ENCODE results near the gene PTPRG.

PTPRG gene

DNA sequence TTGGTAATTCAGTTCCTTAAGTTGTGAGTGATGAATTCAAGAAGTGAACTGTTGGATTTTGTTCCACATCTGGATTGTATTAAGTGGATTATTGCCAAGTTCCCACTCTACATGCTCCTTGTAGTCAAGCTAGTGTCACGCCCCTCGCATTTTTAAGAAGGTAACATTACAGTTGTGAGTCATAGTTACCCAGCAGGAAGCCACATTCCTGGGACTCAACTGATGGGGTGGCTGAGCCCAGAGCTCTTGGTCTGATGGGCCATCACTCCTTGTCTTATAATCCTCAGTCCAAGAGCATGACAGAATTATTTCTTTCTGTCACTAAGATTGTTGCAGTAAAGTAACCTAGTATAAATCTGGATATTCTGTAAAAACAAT lies 102.7 kb downstream of the PTPRG start:
- DNase-seq, result no peak

DNA sequence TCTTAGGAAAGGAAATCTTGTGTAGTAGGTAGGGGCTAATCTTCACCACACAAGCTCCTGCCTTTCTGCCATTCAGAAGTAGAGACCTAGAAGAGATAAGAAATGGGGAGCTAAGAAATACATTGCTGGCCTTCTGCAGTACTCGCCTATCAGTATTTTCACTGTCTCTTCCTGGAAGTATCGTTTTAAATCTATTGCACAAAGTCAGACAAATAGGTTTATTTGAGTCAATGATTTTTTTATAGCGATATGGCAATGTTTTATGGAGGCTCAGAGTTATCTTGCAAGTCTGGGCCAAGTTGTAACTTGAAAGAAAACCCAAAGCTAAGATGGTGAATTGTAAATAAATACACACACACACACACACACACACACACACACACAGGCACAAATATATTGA lies 103.8 kb downstream of the PTPRG start:
- no peak for DNase-seq

DNA sequence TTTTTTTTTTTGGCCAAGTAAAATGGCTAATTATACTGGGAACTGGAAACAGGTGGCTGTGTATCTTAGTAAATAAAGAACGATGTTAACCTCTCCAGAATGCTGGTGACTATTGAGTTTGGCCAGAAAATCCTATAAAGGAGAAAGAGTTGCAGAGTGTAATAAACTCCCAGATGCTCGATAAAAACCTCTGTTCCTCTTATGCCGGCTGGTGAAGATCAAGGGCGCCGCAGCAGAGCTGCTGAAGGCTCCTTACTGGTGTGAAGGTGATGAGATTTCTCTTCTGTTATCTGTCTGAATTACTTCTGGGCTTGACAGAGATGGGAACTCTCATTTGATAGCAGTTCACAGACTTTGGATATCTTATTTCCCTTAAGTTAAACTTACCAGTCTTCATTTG lies 104.6 kb downstream of the PTPRG start:
- no peak for DNase-seq

DNA sequence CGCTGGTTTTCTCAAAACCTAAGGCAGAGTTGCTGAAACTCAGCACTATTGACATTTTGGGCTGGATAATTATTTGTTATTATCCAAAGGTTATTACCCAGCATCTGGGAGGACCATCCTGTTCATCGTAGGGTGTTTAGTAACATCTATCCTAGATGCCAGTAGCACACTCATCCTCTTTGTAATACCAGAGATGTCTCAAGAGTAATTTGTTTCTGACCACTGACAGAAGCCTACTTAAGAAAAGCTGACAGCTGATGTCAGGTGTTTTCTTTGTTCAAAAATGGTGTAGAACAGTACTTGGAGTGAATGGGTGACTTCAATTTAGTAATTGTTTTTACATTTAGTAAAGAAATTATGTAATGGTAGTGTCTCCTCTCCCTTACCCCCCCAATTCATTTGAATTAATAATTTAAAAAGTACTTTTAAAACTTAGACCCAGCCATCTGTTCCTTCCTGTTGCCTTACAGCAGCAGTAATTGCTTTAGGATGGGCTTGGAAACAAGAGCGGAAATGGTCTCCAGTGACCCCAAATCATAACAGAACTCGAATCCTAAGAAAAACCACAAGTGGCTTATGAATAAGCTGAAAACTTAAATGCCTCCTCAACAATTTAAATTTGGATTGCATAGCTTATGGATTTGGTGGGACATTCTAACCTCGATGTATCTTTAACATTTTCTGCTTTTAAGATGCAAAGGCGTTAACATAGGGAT lies 105.4 kb downstream of the PTPRG start:
- DNase-seq, result no peak

DNA sequence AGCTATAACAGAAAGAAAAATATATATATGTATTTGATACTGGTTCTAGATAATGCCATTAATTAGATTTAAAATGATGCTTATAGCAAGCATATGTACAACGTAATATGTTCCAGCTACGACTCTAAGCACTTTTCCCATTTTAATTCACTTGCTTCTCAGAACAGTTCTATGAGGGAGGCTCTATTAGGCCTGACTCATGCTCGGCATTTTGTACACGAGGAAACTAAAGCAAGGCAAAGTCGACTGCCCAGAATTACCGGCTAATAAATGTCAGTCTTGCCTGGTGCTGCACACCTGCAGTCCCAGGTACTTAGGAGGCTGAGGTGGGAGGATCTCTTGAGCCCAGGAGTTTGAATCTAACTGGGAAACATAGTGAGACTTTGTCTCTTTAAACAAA lies 106.0 kb downstream of the PTPRG start:
- DNase-seq, result no peak

DNA sequence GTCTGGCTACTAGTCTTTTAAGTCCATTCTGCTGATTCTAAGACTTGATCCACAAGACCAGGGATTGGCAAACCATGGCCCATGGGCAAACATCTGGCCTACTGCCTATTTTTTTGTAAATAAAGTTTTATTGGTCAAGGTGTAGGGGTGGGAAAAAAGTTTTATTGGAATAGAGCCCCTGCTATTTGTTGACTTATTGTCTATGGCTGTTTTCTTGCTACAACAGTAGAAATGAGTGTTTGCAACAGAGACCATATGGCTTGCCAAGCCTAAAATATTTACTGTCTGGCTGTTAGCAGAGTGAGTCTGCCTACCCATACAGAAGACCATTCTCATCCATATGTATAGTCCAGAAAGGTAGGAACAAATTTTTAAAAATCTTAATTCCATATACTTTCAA lies 106.4 kb downstream of the PTPRG start:
- no peak for DNase-seq

DNA sequence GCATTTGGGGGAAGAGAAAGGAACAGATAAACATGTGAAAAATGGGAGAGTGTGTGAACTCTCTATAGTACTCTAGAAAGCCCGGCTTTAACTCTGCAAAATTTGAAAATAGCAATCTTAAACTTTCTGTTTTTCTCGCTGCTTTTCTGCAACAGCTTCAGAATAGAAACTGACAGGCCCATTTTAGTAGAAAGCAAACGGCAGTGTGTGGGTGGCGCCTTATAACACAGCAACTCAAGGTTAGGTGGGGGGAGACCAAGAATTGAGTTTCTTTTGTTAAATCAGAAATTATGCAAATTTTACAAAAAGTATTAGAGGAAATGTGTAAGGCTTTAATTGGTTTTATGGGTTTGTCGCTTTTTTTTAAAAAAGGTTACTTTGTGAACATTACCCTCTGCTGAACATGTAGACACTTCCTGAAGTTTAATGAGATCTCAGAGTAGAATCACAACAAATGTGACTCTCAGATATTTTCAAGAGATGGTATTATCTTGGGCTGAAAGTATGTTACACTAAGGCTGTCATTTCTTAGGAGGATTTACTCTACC lies 107.0 kb downstream of the PTPRG start:
- DNase-seq, result no peak

DNA sequence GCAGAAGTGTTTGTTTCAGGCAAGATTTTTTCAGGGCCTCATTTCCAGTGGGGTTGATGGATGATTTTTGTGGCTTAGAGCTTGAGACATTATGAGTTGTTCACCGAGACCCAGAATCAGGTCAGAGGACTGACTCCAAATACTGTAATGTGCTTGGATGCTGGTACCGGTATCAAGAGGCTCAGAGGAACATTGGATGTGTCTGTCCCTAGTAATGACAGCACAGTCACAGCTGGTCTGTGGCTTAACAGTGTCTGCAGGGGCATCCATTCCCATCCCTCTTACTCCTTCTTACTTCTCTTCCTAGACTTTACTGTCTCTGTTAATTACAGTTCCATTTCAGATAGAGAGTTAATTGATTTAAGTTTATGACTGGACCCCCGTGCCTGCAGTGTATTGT lies 107.8 kb downstream of the PTPRG start:
- no peak for DNase-seq

DNA sequence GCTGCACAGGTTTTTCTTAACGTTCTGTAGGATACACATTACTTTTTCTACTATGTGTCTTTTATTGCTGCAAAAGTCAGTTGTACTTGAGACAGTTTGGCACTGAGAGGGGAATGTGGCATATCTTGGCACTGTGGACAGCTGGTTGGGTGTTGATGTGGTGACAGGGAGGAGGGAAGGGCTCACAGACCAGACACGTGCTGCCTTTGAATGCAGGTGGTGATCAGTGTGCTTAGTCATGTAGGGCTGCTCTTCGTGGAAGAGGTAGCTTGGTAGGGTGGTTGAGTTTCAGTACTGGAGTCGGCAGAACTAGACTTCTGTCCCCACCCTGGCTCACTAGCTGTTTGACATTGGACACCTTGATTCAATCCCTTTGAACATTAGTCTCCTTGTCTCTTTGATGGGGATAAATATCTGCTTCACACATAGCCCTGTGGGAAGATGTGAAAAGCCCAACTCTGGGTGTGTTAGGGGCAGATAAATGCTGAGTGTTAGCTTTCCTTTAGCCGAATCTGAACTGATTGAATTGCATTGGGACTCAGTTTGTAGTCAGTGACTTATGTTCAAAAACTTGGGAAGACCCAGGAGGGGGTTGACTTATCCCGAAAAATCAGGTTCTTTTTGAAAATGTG lies 108.4 kb downstream of the PTPRG start:
- DNase-seq, result no peak

DNA sequence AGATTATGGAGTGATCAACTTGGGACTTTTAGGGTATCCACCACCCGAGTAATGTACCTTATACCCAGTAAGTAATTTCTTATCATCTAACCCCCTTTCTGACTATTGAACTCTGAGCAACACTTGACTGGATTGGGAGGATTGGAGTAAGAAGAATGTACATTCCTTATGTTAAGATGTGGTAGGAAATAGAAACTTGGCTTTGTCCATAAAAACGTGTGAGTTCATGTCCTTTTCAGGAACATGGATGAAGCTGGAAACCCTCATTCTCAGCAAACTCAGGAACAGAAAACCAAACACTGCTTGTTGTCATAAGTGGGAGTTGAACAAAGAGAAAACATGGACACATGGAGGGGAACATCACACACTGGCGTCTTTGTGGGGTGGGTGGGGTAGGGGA lies 112.3 kb downstream of the PTPRG start:
- DNase-seq, result no peak

DNA sequence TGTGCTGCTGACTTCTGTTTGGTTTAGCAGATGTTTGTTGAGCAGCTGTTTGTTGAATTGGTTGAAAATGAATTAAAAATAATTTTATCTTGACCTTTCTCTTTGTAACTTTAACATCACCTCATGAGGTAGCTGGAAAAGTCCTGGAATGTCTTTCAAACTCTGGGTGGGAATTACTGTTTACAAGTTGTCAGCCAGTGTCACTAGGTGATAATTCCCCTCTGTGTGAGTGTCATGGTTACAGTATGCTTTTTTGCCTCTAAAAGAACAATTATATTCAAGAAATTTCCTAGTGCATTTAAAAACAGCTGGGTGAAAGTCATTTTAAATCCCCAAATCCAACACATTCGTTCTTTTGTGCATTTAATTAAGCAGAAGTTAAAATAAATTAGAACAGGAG lies 113.2 kb downstream of the PTPRG start:
- DNase-seq, result no peak

DNA sequence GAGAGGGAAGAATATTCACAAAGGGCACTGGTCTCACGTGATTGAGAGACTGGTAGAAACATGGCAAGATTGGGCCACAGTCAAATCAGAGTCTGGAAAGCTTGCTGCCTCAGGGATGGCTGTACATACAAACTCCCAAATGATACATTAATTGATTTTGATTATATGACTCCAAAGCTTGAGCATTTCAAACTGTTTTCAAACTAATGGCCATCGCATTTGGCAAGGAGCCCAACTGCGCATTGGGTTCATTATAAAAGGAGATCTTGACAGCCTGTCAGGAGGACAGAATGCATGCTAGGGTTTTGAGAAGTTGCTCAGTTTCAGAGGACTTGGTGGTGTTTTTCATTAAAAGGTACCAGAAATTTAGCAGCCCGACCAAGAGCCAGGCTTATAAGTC lies 117.7 kb downstream of the PTPRG start:
- no peak for DNase-seq

DNA sequence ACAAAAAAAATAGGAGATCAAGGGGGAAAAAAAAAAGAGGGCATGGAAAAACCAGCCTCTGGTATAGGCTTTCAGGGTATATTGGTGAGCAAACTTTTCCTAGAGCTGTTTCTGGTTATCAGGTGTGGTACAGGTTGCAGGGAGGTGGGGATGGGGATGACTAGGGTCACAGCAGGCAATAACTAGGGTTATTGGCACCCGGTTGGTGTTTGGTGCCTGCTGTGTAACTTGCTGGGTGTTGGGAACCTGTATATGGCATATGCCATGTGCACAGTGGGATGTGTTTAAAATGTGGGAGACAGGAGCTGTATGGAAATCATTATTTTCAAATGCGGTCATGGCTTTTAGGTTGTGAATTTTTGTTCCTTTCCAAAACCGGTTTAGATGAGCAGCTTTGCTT lies 119.2 kb downstream of the PTPRG start:
- DNase-seq, result no peak

DNA sequence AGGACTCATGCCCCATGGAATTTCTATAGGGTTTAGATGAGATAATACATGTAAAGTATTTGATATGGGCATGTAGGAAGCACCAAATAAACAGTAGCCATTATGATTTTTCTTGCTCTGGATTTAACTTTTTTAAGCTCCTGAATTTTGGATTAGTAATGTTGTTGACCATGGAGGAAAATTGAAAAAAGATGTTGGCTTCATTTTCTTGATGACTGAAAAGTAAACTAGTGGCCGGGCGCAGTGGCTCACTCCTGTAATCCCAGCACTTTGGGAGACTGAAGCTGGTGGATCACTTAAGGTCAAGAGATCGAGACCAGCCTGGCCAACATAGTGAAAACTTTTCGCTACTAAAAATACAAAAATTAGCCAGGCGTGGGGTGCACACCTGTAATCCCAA lies 120.3 kb downstream of the PTPRG start:
- DNase-seq, result no peak

DNA sequence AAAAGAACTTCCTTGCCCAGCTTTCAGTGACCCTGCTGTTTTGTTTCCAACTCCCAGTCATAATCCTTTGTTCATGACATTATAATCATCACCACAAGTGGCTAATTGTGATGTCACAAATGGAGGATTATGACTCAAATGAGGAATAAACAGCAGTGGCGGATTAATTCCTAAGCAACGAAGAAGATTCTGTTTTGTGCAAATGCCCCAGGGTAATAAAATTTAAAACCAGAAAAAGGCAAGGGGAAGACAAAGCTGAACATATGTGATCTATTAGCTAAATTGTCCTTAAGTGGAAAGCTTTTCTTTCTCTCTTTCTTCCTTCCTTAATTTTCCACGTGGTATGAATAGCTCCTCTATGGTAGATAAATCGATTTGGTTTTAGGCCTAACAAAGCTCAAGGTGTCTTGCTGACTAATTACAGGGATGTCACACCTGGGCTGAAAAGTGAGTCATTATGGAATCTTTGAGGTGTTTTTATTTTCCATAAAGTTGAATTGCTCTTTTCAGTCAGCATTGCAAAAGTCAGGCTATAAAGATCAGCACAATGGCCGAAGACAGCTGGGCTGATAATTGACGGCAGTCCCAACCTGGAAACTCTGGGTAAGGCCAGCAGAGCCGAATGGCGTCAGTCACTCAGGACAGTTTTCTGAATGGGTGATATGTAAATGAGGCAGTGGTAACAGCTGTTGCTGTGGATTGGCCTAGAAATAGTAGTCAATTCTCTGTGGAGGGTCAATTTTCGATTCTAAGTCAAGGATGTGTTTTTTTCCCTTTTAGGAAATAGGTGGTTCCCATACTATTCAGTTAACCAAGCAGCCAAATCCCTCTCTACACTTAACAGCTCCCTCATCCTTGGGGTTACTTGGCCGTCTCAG lies 121.5 kb downstream of the PTPRG start:
- DNase-seq, result no peak

DNA sequence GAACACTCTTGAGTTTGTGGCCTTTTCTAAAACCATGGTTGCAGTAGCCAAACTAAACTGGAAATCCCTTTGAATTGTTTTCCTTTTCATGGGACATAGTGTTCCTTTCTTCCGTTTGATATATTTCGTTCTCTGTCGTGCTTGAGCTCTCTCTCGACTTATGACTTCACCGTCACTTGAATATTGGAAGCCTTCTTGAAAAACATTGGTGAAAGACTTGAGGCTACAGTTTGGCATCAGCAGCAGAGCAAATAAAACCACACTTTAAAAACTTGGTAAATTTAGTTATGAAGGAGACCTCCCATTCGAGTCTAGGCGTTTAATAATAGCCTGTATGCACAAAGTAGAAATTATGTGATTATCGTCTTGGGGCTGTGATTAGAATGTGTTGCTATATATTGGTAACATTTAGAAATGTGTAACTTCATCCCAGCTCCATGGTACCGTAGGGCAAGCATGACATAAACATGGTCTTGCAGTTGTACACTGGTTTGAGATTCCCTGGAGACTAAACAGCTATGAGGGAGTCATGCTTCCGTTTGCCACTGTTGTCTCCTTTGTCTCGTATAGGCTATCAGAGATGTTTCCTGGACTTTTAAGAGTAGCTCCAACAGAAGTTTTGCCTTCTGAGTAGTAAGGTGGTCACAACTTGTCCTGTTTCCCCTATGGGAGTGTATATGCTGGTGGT lies 122.3 kb downstream of the PTPRG start:
- no peak for DNase-seq

DNA sequence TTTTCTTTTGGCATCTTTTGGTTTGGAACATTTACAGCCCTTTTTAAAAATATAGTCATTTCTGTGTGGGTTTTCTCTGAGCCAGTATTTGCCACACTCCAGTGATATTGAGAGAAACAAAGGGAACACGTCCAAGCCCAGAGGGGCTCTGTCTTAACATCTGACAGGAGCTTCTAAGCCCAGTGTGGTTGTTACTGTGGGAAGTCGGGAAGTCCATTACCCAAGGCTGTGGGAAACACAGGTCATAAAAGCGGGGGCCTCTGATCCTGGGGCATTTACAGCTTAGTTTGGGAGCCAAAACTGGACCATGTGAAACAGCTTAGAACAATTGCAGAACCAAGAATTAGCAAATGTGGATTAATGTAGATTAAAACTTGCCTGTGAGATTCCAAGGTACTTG lies 123.0 kb downstream of the PTPRG start:
- no peak for DNase-seq

DNA sequence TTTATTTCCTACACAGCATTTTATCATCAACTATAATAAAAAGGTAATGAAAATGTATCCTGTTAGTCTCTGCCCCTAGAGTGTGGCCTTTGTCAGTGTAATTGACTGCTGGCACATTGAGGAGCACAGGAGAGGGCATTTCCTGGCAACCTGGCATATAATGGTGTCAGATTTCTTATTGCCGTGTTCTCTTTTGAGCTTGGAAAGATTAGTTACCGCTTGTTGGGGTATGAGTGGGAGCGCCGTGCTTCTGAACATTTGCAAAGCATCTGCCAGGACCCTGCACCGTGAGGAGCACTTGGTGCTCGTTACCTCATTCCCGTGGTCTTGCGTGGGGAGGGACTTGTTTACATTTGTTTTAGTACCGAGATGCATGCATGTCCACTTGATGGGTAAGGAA lies 124.4 kb downstream of the PTPRG start:
- no peak for DNase-seq

DNA sequence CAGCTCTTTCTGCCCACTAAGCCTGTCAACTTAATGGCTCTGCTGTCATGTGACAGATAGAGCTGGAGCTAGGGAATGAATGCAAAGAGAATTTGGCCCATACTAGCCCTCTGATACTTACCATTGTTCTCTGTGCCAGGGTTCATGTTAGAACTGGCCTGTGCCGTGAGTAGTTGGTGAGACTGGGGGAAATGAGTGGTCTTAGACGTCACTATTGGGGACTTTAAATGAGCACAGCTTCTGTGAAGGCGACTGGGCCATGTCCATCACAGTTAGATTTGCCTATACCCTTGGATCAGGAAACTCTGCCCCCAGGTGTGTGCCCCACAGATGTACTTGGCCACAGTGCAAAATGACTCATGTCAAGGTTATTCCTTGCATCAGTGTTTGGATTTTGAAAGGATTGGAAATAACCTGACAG lies 124.9 kb downstream of the PTPRG start:
- DNase-seq, result no peak

DNA sequence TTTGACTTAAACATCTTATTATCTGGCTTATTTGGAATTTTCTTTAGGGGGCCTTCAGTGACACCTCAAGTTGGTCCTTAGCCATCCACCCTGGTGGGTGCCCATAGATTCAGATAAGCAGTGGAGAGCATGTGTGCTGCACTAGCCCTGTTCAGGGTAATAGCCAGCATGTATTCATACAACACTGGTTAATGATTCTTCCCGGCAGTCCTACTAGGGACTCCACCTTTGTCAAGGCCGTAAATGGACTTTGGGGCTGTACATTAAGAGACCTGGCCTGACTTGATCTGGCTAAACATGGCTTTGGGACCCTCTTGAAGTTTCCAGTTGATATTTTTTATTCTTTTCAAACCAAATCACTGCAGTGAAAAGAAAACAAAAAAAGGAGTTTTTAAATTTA lies 125.8 kb downstream of the PTPRG start:
- DNase-seq, result no peak

DNA sequence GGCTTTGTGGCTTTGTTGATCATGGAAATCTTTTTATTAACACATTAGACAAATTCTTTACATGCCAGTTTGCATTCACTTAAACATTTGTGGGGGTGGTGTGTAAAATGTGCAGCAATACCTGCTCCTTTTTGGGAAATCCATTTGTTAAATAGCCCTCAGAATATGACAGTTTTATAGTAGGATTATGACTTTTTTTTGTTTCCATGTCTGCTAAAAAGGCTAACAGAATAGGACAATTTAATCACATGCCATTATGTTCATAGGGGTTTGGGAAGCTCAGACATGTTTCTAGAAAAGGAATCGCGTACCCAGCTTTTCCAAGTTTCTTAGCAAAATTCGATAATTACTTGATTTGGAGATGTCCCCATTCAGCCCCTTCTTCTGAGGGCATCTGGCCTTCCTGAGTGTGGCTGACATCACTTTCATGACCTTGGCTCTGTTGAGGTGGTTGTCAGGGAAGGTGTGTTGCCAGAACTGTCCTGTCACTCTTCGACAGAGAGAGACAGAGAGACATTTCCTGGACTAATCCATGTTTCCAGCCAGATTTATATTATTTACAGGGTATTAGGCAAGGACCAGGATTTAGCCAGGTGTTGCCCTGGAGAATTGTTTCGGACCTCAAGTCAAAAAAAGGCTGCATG lies 126.4 kb downstream of the PTPRG start:
- DNase-seq, result no peak

DNA sequence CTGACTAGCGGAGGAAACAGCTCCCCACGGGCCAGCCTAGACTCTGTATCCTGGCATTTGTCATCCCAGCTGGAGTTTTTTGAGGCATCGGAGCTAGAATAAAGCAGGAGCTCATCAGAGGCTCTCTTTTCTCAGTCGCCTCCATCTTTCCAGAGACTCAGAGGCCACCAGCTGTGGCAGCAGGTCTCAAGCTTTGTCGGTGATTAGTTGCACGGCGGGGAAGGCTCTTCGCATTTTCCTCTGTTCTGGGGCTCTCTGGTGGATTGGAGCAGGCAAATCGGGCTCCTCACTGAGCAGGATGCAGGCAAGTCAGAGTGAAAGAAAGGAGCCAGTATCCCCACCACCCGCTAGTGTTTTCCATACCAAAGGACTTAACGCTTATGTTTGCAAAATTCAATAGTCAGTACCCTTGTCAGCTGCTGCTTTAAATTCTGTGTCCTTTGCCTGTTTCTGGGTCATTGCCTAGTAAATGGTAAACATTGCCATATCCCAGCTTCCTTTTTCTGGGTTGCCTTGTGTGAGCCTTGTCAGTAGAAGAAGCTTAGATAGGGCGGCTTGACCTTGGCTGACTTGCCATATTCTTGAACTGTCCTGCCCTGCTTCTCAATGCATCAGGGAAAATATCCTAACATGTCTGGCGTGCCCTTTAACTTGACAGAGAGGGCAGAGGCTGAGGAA lies 127.1 kb downstream of the PTPRG start:
- DNase-seq, result no peak

Measured in activated CD4-positive, alpha-beta T cell treated with anti-CD3 and anti-CD28 coated beads, Interleukin-2, amount 50 U/mL, for 48 hours (primary cell).